Measurements from ENCODE around the gene EPB42. TPM values are rescaled to one million over a fixed set of nuclear protein-coding genes. Genes with fewer than 3 reads are reported as not detected.

The EPB42 gene
- total and polyA plus RNA-seq, 2 experiments from 2014 or later = not detected

GRCh38 chr15:43267439-43267838 lies 46.6 kb upstream of the EPB42 start:
- Mint-ChIP-seq H3K9me3 (no peaks in the 10 kb centered on the region), H3K4me3 (no peak overlapping the region), H3K27ac (no peak overlapping the region), H3K4me1 (no peaks in the 10 kb centered on the region), H3K27me3 (ENCODE audit: insufficient read depth, low read depth, poor library complexity) (peaks cover 5% of the 10 kb centered on the region), H3K36me3 (ENCODE audit: low read depth) (no peaks in the 10 kb centered on the region)
- Histone ChIP-seq H3K4me1 (ENCODE audit: insufficient read depth) (no peaks in the 10 kb centered on the region), H3K79me2 (replicated peaks; ENCODE audit: insufficient read depth) (no peaks in the 10 kb centered on the region), H3K4me2 (no peak overlapping the region), H2AFZ (peak overlapping the region; percentile 63), H4K20me1 (replicated peaks; ENCODE audit: insufficient read depth) (no peaks in the 10 kb centered on the region), H3K27ac (ENCODE audit: low read depth) (no peak overlapping the region), H3K27me3 (ENCODE audit: insufficient read depth) (no peaks in the 10 kb centered on the region), H3K9me2 (ENCODE audit: insufficient read depth) (0 out of 2 replicates have a peak, but pooled peaks cover 3% of the 10 kb centered on the region), H3K4me3 (no peak overlapping the region), H3F3A (replicated peaks; ENCODE audit: low read depth) (no peaks in the 10 kb centered on the region), H3K36me3 (ENCODE audit: insufficient read depth) (no peaks in the 10 kb centered on the region)
- TF ChIP-seq ZNF462 (CRISPR knock-in tag; IDR thresholded peaks at IDR 0.05) = no peak
- TF ChIP-seq JUNB (IDR thresholded peaks at IDR 0.05; ENCODE audit: unreplicated experiment) = no peak
- TF ChIP-seq ZNF331 (CRISPR knock-in tag; IDR thresholded peaks at IDR 0.05; ENCODE audit: low read depth) = no peak
- TF ChIP-seq EZH2 (IDR thresholded peaks at IDR 0.05; ENCODE audit: low read depth, unreplicated experiment) = no peak
- no peak for TF ChIP-seq EZH2phosphoT487 (IDR thresholded peaks at IDR 0.05; ENCODE audit: unreplicated experiment)
- TF ChIP-seq ZNF114 (CRISPR knock-in tag; IDR thresholded peaks at IDR 0.05) = no peak
- TF ChIP-seq NANOG (IDR thresholded peaks at IDR 0.05; ENCODE audit: borderline replicate concordance) = no peak
- no peak for TF ChIP-seq CTCF (conservative IDR thresholded peaks at IDR 0.05; ENCODE audit: low read depth in 2 of 2)
- no peak for TF ChIP-seq CREB1 (CRISPR knock-in tag; IDR thresholded peaks at IDR 0.05; ENCODE audit: low read depth)
- no peak for TF ChIP-seq STAT1 (IDR thresholded peaks at IDR 0.05; ENCODE audit: unreplicated experiment)
- TF ChIP-seq ETS1 (IDR thresholded peaks at IDR 0.05) = no peak
- TF ChIP-seq REST (IDR thresholded peaks at IDR 0.05; ENCODE audit: unreplicated experiment) = no peak
- no peak for TF ChIP-seq POLR2AphosphoS5 (IDR thresholded peaks at IDR 0.05; ENCODE audit: low read depth)
- ATAC-seq = no peak
- no peak for DNase-seq (ENCODE audit: low spot score)
